Tibial nerve (tissue), 4 donors: ENCODE measurements around the gene CYGB.
"Not testable (repeated sequence)": the region's sequence is repeated elsewhere in the genome, so short reads cannot be mapped to it uniquely, and the experiment has no call there.

ENCODE experiments used
- EP300 ChIP-seq, 2 donors: sonication (generic); formaldehyde crosslinking; IDR thresholded peaks; one replicate each; pipeline ENCODE4 v1.6.1; 2017; ENCODE audit warnings: antibody characterized with exemption in 2 of 2, mild to moderate bottlenecking in 1 of 2
- POLR2A ChIP-seq, 2 donors: fragments of 450-650 bp; IDR thresholded peaks; one replicate each; pipeline ENCODE4 v1.6.1; 2017; ENCODE audit warnings: antibody characterized with exemption in 2 of 2, mild to moderate bottlenecking in 2 of 2, moderate library complexity in 2 of 2
- TF ChIP-seq, protein P1 (sequence below), 5 experiments: fragments of 200-600 bp in 3 of 5; fragments of 450-650 bp in 2 of 5; sonication (generic) in 3 of 5; IDR thresholded peaks; one replicate each; pipeline ENCODE4 v1.5.1; 2016 to 2019; ENCODE audit warnings: antibody characterized with exemption in 5 of 5, mild to moderate bottlenecking in 3 of 5, moderate library complexity in 2 of 5

DNA sequence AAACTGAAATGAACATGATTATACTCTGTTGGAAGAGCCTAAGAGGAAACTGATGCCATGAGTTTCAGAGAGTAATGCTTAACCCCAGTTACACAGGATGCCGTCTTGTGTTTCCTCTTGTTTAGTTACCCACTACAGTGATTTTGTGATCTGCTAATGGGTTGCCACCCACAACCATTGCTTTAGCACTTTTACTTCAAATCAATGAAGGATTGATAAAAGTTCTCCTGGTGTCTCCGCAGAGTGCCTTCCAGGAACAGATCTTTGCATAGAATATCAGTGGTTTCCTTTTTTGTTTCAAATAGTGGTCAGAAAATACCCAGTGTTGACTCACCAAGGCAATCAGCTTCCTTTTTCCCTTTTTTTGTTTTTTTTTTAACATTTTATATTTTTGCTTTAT is 25.9 kb upstream of the CYGB start:
- TF ChIP-seq, protein P1, sequence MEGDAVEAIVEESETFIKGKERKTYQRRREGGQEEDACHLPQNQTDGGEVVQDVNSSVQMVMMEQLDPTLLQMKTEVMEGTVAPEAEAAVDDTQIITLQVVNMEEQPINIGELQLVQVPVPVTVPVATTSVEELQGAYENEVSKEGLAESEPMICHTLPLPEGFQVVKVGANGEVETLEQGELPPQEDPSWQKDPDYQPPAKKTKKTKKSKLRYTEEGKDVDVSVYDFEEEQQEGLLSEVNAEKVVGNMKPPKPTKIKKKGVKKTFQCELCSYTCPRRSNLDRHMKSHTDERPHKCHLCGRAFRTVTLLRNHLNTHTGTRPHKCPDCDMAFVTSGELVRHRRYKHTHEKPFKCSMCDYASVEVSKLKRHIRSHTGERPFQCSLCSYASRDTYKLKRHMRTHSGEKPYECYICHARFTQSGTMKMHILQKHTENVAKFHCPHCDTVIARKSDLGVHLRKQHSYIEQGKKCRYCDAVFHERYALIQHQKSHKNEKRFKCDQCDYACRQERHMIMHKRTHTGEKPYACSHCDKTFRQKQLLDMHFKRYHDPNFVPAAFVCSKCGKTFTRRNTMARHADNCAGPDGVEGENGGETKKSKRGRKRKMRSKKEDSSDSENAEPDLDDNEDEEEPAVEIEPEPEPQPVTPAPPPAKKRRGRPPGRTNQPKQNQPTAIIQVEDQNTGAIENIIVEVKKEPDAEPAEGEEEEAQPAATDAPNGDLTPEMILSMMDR (IDR thresholded peaks at IDR 0.05), result not testable (repeated sequence)
- not testable (repeated sequence) for TF ChIP-seq POLR2A, EP300 (IDR thresholded peaks at IDR 0.05)
